Epidermal melanocyte (primary cell): ENCODE results near the gene UTS2R.
"Not testable (repeated sequence)": the region's sequence is repeated elsewhere in the genome, so short reads cannot be mapped to it uniquely, and the experiment has no call there.

Experiments
- DNase-seq: peaks from one replicate; pipeline ENCODE4 v3.0.0; 2011; ENCODE audit warnings: low spot score; ENCODE audit not compliant: insufficient read length

Gene UTS2R

DNA sequence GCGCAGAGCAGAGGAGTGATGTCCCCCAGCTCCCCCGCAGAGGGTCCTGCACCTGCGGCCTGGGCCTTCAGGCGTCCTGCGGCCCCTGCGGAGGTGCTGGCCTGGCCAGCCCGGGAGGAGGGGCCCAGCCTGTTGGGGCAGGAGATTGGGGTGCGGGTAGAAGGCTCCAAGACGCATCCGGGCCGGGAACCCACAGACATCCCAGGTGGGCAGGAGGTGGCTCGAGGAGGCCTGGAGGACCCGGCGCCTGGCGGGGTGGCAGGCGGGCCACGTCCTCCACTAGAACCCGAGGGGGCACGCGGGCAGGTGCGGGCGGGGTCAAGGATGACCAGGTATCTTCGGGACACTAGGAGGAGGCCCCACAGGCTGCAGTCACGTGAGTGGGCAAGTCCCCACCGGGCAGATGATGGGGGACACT lies 37.4 kb upstream of the UTS2R start:
- no peak for DNase-seq

DNA sequence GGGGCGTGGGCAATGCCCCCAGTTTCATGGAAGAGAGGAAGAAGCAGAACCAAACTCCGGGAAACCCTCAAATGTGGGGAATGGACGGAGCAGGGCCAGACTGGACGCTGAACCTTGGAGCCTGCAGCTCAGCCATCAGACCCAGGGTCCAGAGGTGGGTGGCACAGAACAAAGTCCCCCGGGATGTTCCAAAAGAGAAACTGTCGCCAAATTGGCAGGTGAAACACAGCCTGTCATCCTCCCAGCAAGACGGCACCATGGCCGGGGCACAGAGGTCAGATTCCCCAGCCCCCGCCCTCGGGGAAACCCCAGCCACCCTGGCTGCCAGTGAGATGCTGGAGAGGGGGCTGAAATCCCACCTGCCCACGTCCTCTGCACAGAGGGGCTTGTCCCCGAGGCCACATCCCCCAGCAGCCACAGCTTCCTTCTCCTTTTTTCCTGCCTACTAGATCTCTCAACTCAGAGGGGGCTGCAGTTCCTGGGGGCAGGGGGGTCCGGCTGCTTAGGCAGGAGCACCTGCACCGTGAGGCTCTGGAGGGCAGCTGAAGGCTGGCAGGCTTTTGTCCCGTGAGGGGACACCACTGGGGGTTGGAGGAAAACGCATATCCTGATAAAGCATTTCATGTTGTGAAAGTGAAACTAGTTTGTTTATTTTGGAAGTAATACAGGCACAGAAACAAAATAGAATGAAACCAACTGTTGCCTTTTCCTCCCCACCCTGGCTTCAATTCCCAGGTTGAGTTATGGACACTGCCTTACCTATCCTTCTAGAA lies 36.8 kb upstream of the UTS2R start:
- DNase-seq, result peak; percentile 64

DNA sequence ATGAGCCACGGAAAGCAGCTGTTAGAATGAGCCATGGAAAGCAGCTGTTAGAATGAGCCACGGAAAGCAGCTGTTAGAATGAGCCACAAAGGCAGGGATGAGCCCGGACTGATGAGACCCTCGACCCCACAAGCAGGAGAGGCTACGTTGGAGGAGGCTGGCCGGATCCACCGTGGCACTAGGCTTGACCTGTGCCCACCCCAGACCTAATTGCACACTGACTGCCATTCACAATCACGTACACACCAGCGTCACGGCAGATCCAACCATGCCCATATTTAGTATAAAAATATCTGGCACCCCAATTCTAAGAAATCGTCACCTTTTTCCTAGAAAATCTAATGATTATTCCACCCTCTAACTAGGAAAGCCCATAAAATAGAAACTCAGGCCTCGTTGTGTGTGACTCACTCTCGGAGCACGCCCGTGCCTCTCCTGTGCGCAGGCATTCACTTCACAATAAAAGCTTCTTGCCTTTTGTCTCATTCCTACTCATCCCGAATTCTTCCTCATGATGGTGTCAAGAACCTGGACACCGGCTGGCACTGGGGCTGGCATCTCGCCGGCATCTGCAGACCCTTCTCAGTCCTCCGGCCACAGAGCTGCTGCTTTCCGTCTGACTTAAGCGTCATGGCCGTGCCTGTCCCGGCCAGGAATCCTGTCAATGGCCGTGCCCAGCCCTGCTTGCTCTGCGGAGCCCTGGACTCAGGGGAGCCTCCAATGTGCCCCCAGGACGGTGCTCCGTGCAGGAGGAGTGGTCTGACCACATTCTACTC lies 32.5 kb upstream of the UTS2R start:
- peak; percentile 69 for DNase-seq

DNA sequence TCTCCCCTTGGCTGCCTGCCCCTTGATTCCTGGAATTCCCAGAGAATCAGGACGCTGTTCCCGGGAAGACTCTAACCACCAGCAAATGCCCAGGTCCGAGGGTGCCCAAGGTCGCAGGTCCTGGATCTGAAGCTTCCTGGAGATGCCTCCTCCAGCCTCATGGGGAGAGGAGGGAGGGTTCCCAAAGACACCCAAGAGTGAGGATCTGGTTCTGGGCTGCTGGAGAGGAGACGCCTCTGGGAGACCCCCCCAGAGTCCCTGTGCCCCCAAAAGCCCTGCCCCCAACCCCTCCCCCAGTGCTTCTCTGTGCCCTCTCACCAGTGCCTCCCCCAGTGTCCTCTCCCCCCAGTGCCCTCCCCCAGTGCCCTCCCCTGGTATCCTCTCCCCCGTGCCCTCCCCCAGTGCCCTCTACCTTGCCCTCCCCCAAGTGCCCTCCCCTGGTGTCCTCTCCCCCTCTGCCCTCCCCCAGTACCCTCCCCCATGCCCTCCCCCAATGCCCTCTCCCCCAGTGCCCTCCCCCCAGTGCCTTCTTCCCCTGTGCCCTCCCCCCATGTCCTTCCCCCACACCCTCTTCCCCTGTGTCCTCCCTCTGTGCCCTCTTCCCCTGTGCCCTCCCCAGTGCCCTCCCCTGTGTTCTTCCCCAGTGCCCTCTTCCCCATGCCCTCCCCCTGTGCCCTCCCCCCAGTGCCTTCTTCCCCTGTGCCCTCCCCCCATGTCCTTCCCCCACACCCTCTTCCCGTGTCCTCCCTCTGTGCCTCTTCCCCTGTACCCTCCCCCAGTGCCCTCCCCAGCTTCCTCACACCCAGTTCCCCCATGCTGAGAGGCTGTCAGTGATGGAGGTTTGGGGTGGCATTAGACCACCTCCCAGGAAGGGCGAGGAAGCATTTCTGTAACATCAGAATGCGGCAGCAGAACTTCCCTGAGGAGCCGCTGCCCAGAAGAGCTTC lies 31.7 kb upstream of the UTS2R start:
- no peak for DNase-seq

DNA sequence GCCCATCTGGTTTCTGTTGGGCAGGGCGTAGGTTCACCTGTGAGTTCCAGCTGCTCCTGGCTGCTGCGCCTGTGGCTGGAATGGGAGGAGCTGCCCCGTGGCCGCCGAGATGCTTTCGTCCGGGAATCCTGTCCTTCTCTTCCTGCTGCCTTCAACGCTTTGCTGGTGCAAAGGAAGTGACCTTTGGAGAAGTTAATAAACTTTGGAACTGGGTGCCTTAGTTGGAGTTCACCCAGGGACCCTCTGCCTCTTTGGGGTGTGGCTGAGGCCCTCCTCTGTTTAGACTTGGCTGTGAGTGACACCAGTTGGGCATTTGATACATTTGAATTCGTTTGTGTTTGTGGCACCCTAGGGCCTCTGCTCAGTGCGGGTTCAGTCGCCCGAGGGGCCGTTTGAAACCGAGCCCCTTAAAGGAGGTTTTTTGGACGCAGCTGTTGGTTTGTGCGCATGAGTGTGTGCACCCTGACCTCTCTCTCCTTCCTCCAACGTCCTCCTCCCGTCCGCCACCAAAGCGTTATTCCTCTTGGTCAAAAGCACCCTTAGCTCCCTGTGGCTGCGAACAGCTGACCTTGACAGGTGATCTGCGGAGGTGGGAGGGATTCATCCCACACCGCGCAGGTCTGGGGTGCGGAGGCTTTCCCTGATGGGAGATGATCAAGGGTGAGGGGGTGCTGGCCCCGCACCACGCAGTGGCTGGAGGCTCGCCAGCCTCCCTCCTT lies 29.0 kb upstream of the UTS2R start:
- no peak for DNase-seq

DNA sequence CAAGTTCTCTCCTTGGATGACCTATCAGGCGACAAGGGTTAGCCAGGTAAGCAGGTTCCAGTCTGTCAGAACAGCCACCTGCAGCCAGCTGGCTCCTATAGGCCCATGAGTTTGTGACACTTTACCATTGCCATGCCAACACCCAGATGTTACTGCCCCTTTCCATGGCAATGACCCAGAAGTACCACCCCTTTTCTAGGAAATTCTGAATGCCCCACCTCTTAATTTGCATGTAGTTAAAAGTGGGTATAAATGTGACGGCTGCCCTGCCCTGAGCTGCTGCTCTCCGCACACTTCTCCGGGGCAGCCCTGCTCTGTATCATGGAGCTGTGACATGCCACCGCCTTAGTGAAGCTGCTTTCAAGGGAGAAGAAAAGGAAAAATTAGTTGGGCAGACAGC lies 28.0 kb upstream of the UTS2R start:
- DNase-seq, result no peak

DNA sequence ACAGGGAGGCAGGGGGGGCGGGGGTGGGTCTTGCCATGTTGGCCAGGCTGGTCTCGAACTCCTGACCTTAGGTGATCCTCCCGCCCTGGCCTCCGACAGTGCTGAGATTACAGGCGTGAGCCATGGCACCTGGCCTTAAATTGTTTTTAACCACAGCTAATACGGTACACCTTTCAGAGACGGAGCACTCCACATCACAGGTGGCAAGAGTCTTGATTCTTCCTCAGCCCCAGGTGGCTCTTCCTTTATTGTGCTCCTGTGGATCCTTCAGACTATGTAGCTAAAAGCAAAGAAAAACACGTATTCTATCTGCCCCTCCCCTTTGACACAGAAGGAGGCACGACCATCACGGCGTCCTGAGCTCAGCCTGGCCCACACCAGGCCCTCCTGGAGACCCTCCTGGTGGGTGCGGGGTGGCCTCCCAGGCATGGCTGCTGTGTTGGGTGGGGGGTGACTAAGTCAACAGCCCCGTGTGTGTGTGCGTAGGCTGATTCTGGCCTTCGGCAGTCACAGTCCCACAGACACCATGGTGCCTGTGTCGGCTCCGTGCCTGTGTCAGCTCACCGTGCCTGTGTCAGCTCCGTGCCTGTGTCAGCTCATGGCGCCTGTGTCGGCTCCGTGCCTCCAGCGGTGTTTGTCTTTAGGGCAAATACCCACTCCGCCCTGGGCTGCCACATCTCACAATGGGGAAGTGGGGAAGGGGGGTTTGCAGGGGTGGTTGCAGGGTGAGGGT lies 27.2 kb upstream of the UTS2R start:
- DNase-seq, result no peak

DNA sequence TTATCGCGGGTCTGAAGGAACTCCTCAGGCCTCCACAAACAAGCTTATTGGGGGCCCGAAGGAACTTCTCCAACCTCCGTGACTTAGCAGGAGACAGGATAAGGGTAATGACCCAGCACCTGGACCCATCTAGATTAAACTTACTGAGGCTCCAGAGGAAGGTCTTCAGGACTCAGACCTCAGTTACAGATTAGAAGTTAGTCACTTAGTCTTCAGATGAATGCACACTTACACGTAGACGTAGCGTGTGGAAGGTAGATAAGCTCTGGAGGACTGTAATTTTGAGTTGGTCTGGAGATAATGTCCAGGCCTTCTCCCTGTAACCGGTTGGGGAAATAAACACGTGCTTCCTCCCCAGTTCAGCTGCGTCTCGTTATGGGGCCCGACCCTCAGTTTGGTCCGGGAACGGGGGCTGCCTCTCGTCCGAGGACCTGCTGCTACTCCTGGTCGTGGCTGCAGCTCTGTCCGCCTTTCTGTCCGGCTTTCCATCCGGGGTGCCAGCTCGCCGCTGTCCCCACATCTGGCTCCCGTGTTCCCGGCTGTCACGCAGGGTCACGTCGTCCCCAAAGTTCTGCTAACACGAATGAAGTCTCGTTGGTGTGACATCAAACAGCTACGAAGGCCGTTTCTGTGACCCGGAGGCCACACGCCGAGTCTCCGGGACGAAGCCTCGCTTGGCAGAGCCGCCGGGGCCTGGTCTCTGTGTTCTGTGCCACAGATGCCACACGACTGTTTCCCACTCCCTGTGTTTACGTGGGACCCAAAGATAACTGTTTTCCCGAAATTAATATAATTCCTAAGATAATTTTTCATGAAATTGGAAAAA lies 26.2 kb upstream of the UTS2R start:
- DNase-seq, result no peak

DNA sequence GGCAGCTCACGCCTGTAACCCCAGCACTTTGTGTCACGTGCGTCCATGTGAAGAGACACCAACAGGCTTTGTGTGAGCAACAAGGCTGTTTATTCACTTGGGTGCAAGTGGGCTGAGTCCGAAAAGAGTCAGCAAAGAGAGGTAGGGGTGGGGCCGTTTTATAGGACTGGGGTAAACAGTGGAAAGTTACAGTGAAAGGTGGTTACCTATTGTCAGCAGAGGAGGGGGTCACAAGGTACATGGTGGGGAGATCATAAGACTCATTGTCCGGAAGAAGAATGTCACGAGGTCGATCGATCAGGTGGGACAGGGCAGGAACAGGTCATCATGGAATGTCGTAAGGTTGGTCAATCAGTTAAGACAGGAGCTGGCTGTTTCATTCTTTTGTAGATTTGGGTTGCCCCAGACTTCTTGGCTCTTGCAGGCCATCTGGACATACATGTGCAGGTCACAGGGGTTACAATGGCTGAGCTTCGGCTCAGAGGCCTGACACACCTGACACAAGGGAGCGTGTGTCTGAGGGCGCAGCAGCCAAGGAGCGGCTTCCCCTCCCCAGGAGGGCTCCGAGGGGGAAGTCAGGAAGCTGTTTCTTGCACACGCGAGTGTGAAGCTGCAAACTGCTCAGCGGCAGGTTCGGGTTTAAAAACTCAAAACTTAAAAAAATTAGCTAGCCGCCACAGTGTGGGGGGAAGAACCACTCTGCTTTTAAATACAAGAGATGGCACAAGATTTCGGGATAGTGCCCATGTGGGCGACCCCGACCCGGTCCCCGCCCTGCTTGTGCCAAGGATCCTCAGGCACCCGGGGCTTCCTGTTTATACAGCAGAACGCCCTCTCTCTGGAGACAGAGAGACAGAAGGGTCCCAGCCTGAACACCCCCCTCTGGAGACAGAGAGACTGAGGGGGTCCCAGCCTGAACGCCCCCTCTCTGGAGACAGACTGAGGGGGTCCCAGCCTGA lies 24.9 kb upstream of the UTS2R start:
- no peak for DNase-seq

DNA sequence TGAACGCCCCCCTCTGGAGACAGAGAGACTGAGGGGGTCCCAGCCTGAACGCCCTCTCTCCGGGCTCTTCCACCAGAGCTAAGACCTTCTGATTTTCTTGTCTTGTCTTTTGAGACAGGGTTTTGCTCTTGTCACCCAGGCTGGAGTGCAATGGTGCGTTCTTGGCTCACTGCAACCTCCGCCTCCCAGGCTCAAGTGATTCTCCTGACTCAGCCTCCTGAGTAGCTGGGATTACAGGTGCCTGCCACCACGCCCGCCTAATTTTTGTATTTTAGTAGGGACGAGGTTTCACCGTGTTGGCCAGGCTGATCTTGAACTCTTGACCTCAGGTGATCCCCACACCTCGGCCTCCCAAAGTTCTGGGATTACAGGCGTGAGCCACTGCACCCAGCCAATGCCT lies 23.6 kb upstream of the UTS2R start:
- DNase-seq, result not testable (repeated sequence)

DNA sequence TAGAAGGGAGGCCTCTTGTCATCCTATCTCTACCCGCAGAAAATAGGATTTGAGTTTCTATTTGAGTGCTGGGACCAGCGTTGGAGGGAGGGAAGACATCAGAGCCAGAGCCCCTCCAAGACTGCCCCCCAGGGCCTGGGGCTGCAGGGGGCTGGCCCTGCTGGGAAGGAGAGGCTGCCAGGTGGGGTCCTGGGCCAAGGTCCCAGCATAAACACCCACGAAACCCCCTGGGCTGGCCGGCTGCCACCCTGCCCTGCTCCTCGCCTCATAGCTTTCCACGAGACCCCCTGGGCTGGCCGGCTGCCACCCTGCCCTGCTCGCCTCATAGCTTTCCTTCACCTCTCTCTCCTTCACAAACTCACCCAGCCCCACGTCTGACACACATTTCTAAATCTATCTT lies 23.1 kb upstream of the UTS2R start:
- DNase-seq, result no peak

DNA sequence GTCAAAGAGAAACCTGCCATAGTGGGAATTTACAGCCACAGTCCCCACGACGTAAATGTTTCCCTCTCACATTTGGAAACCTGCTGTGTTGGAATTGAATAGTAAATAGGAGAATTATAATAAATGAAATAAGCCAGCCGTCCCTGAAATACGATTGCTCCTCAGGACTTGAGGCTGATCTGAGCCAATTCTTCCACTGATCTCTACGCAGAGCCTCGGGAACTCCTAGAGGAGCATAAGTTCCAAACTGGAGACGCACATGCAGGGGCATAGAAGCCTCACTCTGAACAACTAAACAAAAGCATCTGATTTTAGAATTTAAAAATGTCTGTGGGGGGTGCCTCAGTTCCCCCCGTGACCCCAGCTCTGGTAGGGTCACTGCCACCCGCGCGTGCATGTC lies 22.7 kb upstream of the UTS2R start:
- DNase-seq, result no peak

DNA sequence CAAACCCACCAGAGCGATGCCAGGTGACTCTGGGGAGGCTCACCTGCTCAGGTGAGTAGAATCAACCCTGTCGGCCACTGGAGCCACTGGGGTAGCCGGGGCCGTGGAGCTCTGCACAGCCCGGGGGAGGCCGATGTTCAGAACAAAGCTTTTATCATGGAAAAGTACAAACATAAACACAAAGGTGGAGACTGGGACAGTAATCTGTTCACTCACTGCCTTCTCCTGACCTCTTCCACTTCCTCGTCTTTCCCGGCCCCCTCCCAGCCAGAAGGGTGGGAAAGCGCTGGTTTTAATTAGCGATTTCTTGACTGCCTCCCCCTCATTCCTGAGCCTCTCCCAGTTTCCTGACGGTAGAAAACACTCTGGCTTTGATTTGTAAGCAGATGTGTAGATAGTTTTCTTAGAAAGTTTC lies 22.3 kb upstream of the UTS2R start:
- peak; percentile 55 for DNase-seq

DNA sequence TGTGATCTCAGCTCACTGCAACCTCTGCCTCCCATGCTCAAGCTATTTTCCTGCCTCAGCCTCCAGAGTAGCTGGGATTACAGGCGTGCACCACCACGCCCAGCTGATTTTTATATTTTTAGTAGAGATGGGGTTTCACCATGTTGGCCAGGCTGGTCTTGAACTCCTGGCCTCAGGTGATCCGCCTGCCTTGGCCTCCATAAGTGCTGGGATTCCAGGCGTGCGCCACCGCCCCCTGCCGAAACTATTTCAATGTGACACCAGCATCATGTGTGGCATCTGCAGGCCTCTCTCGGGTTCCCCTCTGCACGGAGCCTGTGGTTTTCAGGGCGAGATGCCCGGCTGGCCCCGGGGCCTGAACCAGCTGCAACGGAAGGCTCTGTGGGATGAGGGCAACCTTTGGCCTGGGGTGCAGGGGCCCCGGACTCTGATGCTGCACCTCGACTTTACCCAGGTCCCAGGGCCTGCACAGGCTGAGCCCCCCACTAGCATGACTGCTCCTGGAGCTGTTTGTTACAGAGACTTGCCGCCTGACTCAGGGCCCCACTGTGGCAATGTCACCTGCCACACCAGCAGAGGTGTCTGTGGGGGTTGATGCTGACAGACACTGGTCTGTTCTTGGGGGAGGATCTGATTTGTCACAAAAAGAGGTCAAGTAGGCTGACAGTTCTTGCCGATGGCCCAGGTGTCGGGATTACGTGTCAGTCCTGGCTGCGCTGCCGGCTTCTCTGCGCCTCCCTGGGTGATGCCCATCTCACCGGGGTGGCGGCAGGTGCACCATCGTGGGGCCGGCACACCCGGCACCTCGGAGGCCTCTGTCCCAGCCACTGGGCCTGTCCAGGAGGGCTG lies 21.2 kb upstream of the UTS2R start:
- DNase-seq, result no peak

DNA sequence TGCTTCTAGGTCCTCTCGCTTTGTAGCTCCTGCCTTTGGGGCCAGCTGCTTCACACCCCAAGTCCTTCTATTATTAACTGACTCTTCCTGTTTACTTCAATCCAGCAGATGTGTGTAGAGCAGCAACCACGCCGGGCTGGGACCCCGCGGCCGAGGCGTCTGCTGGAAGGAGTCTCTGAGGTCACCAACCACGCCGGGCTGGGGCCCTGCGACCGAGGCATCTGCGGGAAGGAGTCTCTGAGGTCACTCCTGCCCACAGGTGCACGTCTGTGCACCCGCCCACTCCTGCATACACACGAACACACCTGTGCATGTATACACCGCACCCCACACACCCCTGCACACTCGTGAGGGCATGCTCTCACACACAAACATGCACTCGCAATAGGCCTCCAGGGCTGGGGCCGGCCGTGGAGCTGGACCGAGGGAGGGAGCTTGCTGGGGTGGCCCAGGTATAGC lies 20.3 kb upstream of the UTS2R start:
- no peak for DNase-seq

DNA sequence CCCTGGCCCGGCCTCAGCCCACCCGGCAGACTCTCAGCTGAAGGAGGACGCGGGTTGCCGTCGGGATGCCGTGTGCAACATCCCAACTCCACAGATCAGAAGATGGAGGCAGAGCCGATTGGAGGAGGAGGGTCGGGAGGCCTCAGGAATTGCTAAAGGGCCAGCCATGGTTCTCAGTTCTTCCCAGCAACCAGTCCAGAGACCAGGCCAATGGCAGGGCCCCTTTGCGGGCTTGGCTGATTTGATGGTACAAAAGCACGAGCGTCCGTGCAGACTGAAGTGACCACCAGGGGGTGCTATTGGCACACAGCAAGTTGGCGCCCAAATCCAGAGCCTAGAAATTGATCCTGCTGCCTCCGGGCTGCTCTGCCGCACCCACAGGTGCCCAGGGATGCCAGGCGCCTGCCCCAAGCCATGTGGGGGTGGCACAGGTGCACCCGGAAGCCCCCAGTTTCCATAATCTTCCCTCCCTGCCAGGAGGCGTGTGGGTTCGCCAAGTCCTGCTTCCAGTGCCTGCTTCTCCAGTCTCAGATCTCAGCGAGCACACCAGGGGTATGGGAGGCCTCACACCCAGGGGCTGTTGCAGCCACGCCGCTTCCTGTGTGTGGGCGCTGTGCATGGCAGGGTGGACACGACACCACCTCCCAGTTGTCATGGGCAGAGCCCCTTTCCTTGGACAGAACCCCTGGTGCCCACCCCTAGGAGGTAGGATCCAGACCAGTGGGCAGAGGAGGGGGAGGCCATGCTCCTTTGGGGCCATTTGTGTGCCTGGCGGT lies 19.7 kb upstream of the UTS2R start:
- DNase-seq, result peak; percentile 82

DNA sequence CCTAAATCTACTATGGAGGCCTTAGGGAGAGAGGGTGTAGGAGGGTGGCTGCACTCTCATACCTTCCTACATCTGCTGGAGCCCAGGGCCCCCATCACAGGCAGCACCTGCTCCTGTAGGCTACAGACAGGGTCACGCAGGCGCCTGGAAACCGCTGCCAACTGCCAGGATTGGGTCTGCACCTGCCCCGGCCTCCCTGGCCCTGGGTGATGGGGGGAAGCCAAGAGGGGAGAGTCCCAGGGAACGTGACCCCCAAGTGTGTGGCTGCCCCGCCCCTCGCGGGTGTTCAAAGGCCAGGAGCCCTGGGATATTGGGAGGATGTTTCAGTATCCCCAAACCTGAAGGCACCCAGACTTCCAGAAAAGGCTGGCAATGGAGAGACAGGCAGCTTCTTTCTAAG lies 18.1 kb upstream of the UTS2R start:
- DNase-seq, result no peak
